SU-DHL-6 (cell line): ENCODE measurements around the gene PLD5.

Source experiments
- H2AFZ ChIP-seq: fragments of 200-600 bp; sonication (generic); 2 replicates; pipeline ENCODE4 v1.6.1; 2014; ENCODE audit warnings: low read depth, mild to moderate bottlenecking, moderate library complexity, mixed read lengths, antibody characterized with exemption, low read length; ENCODE audit not compliant: severe bottlenecking
- H3F3A ChIP-seq: fragments of 200-600 bp; shearing (Covaris generic); 2 replicates; pipeline ENCODE4 v1.6.0; 2016; ENCODE audit warnings: antibody characterized with exemption, mild to moderate bottlenecking; ENCODE audit not compliant: insufficient read depth
- H3K27ac ChIP-seq: fragments of 200-600 bp; sonication (generic); 2 replicates; pipeline ENCODE4 v1.5.1; 2016; ENCODE audit warnings: low read depth, mild to moderate bottlenecking, low read length, moderate library complexity, mixed read lengths
- H3K27me3 ChIP-seq: fragments of 200-600 bp; sonication (generic), shearing (Covaris generic); 2 replicates; pipeline ENCODE4 v1.6.0; 2014; ENCODE audit warnings: mild to moderate bottlenecking, low read length
- H3K36me3 ChIP-seq: fragments of 200-600 bp; sonication (generic); 2 replicates; pipeline ENCODE4 v1.6.1; 2014; ENCODE audit warnings: mild to moderate bottlenecking, low read length, mixed read lengths
- H3K4me2 ChIP-seq: fragments of 300-600, 200-600 bp; shearing (Covaris generic), sonication (generic); 2 replicates; pipeline ENCODE4 v1.6.0; 2014; ENCODE audit warnings: low read length, low read depth, mild to moderate bottlenecking; ENCODE audit not compliant: poor library complexity, severe bottlenecking
- H3K4me3 ChIP-seq: fragments of 200-600 bp; sonication (generic); 2 replicates; pipeline ENCODE4 v1.5.1; 2014; ENCODE audit warnings: antibody characterized with exemption, low read length, mild to moderate bottlenecking, mixed read lengths; ENCODE audit not compliant: insufficient read depth, poor library complexity, severe bottlenecking
- H3K79me2 ChIP-seq: fragments of 200-600 bp; sonication (generic); 2 replicates; pipeline ENCODE4 v1.6.1; 2014; ENCODE audit warnings: mild to moderate bottlenecking, low read length, moderate library complexity; ENCODE audit not compliant: insufficient read depth
- H3K9ac ChIP-seq: fragments of 200-600 bp; sonication (generic); 2 replicates; pipeline ENCODE4 v1.7.0; 2014; ENCODE audit warnings: mild to moderate bottlenecking, low read length
- H3K9me2 ChIP-seq: fragments of 200-600 bp; sonication (generic); replicated peaks from 2 replicates; pipeline ENCODE4 v1.6.1; 2014; ENCODE audit warnings: low read length; ENCODE audit not compliant: insufficient read depth
- H3K9me3 ChIP-seq: fragments of 200-600 bp; sonication (generic); 2 replicates; pipeline ENCODE4 v1.6.1; 2014; ENCODE audit warnings: low read length, mixed read lengths; ENCODE audit not compliant: insufficient read depth
- H4K20me1 ChIP-seq: fragments of 200-600 bp; sonication (generic); 2 replicates; pipeline ENCODE4 v1.6.1; 2014; ENCODE audit warnings: low read depth, mild to moderate bottlenecking, antibody characterized with exemption, low read length, moderate library complexity, mixed read lengths
- EZH2phosphoT487 ChIP-seq: fragments of 200-600 bp; sonication (generic), shearing (Covaris generic); conservative IDR thresholded peaks from 2 replicates; pipeline ENCODE4 v1.6.1; 2018; ENCODE audit warnings: mild to moderate bottlenecking, antibody characterized with exemption, low read length, moderate library complexity, mixed read lengths
- TF ChIP-seq, protein P1 (sequence below): fragments of 200-600 bp; sonication (generic); IDR thresholded peaks from one replicate; pipeline ENCODE4 v1.5.1; 2017; ENCODE audit warnings: antibody characterized with exemption, mild to moderate bottlenecking, low read length, moderate library complexity; ENCODE audit not compliant: insufficient read depth, poor library complexity, severe bottlenecking

Gene PLD5

DNA sequence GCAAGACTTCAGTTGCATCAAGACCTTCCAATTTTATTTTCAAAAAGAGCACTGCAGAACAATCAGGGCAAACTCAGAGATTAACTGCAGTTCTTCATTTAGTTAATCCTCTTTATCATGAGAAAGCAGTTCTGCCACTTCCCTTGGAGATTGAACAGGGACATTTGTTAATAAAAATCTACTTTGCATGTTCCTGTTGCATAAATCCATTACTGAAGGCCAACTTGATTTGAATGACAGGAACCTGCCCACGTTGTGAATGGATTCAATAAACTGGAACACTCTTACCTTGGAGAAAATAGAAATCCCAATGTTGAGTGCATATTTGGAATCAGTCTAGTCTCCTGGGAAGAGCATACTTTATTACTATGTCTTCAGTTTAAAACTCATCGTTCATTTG is 19.6 kb upstream of the PLD5 start:
- no peaks in the 10 kb centered on the region for H3F3A ChIP-seq
- H3K27me3 ChIP-seq, result no peaks in the 10 kb centered on the region
- H3K9me2 ChIP-seq, result no peaks in the 10 kb centered on the region
- no peak overlapping the region for H3K4me3 ChIP-seq
- no peaks in the 10 kb centered on the region for H3K36me3 ChIP-seq
- H4K20me1 ChIP-seq, result no peaks in the 10 kb centered on the region
- H3K9me3 ChIP-seq, result no peaks in the 10 kb centered on the region
- no peak overlapping the region for H3K9ac ChIP-seq
- H3K79me2 ChIP-seq, result no peaks in the 10 kb centered on the region
- H3K27ac ChIP-seq, result no peak overlapping the region
- no peak overlapping the region for H3K4me2 ChIP-seq
- TF ChIP-seq, protein P1, sequence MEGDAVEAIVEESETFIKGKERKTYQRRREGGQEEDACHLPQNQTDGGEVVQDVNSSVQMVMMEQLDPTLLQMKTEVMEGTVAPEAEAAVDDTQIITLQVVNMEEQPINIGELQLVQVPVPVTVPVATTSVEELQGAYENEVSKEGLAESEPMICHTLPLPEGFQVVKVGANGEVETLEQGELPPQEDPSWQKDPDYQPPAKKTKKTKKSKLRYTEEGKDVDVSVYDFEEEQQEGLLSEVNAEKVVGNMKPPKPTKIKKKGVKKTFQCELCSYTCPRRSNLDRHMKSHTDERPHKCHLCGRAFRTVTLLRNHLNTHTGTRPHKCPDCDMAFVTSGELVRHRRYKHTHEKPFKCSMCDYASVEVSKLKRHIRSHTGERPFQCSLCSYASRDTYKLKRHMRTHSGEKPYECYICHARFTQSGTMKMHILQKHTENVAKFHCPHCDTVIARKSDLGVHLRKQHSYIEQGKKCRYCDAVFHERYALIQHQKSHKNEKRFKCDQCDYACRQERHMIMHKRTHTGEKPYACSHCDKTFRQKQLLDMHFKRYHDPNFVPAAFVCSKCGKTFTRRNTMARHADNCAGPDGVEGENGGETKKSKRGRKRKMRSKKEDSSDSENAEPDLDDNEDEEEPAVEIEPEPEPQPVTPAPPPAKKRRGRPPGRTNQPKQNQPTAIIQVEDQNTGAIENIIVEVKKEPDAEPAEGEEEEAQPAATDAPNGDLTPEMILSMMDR, result no peak
- no peak for TF ChIP-seq EZH2phosphoT487
- no peak overlapping the region for H2AFZ ChIP-seq

DNA sequence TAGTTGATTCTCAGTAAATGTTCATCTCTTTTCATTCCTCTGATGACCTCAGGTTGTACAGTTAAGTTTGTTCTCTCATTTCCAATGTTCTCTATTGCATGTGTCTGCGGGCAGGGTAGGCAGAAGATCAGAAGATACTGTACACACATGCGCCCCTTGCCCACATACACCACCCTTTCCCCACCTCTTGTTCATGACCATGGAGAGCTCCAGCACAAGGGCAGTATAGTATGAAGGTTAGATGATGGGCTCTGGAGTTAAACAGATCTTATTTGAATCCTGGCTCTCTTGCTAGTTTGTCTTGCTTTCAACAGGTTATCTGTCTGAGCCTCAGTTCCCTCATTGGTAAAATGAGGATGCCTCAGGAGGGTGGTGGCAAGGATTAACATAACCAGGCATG is 17.8 kb upstream of the PLD5 start:
- Histone ChIP-seq H3K79me2 (no peaks in the 10 kb centered on the region), H3K9ac (no peak overlapping the region), H3K4me3 (no peak overlapping the region), H3F3A (no peaks in the 10 kb centered on the region), H3K36me3 (no peaks in the 10 kb centered on the region), H3K27me3 (no peaks in the 10 kb centered on the region), H4K20me1 (no peaks in the 10 kb centered on the region), H3K27ac (no peak overlapping the region), H2AFZ (no peak overlapping the region), H3K9me3 (no peaks in the 10 kb centered on the region), H3K9me2 (no peaks in the 10 kb centered on the region), H3K4me2 (no peak overlapping the region)
- TF ChIP-seq, protein P1, result no peak
- TF ChIP-seq EZH2phosphoT487, result no peak

GRCh38 chr1:242535986-242536385 is 11.5 kb upstream of the PLD5 start:
- Histone ChIP-seq H3K4me3 (no peak overlapping the region), H3K27me3 (no peaks in the 10 kb centered on the region), H3K79me2 (no peaks in the 10 kb centered on the region), H3K36me3 (no peaks in the 10 kb centered on the region), H2AFZ (no peak overlapping the region), H3F3A (no peaks in the 10 kb centered on the region), H3K27ac (no peak overlapping the region), H4K20me1 (no peaks in the 10 kb centered on the region), H3K4me2 (no peak overlapping the region), H3K9me2 (no peaks in the 10 kb centered on the region), H3K9me3 (no peaks in the 10 kb centered on the region), H3K9ac (no peak overlapping the region)
- TF ChIP-seq, protein P1, result no peak
- TF ChIP-seq EZH2phosphoT487, result no peak
